ENCODE results near the gene SCYGR4.
"Not testable (repeated sequence)": the region's sequence is repeated elsewhere in the genome, so short reads cannot be mapped to it uniquely, and the experiment has no call there.

Gene SCYGR4, protein sequence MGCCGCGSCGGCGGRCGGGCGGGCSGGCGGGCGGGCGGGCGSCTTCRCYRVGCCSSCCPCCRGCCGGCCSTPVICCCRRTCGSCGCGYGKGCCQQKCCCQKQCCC

DNA sequence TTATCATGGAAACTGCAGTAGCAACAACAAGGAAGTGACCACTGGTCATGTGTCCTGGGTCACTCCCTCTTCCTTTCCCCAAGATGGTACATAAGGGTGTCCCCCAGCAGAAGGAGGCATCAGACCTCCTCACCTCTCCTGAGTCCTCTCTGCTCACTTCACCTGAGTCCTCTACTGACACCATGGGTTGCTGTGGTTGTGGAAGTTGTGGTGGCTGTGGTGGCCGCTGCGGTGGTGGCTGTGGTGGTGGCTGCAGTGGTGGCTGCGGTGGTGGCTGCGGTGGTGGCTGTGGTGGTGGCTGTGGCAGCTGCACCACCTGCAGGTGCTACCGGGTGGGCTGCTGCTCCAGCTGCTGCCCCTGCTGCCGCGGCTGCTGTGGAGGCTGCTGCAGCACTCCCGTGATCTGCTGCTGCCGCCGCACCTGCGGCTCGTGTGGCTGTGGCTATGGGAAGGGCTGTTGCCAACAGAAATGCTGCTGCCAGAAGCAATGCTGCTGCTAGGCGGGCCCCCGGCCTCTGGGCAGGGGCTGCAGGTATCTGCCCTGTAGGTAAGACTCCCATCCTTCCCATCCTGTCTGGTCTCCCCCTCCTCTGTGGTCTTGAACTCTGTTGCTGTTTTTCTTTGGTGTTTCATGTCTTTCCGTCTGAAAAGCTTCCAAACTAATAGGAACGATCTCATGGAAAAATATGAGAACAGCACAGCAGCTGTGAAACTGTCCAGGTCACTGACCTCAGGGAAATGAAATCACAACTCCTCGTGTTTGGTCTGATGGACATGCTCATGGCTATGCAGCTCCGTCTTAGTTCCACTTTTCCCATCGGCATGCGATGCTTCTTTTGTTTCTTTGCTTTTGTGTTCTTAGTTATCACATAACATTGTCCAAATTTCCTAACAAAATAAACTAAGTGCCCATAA lies at the start of gene SCYGR4:
SCYGR4 (plus strand) TSS at position 183 of the 915 bp plus-strand sequence; CDS start at position 183, 0 bp downstream.
- no peak for DNase-seq

DNA sequence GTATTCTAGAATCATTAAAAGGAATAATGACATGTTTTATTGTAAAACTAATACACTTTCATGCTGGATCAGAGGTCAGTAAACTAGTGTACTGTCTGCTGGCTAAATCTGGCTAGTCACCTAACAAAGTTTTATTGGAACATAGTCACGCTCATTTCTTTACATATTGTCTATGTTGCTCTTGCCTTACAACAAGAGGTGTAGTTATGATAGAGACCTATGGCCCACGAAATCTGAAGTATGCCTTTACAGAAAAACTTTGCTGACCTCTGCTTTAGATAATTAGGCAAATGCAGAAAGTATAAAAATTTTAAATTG lies 48.5 kb upstream of the SCYGR4 start:
- DNase-seq: no peak

DNA sequence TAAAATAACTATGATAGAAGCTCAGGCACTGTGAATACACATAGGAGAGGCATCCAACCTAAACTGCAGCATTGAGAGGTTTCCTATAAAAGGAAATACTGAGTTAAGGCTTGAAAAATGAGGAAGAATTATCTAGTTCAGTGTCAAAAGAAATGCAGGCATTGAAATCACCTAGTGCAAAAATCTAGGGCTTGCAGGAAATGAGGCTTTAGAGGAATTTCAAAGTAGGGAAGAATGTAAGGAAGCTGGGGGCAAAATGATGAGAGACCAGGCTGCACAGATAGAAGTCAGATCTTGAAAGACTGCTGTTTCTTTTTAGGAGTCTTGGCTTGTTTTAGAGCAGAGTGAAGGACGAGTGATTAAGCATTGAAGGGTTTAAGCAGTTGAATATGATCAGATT lies 46.7 kb upstream of the SCYGR4 start:
- DNase-seq: no peak

DNA sequence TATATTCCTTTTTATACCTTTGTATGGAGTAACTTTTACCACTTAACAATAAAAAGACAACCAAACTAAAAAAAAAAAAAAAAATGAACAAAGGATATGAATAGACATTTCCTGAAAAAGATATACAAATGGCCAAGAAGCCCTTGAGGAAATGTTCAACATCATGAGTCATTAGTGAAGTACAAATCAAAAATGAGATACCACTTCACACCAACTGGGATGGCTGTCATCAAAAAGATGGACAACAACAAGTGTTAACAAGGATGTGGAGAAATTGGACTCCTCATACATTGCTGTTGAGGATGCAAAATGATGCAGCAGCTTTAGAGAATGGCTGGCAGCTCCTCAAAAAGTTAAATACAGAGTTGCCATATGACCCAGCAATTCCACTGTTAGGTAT lies 41.2 kb upstream of the SCYGR4 start:
- DNase-seq: no peak

DNA sequence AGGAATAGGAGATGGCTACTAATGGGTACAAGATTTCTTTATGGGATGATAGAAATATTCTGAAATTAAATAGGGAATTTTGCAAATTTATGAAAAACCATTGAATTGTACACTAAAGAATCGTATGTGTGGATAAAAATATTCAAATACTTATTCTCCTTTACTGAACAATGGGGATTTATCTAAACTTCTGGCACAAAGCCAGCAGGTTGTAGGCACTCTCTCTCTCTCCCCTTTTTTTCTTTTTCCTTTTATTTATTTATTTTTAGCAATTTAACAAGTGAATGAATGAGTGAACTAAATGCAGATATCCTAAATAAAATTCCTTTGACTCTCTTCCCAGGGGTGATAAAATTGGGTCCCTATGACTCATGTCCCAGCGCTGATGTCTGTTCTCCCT lies 40.5 kb upstream of the SCYGR4 start:
- no peak for DNase-seq

DNA sequence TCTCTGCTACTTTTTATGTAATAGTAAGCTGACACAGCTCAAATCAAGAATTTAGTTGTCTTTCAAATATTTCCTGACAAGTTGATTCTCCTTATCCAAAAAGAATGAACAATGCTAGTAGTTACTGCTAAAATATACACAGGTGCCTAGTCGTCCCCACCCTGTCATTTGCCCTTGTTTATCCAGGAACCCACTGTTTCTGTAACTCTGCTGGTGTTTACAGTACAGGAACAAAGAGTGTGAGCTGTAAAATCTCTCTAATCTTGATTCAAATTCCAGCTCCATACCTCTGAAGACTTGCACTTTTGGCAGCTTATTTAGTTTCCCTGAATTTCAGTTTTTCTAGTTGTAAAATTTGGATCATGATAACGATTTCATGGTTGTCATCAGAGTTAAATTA lies 39.7 kb upstream of the SCYGR4 start:
- DNase-seq: no peak

DNA sequence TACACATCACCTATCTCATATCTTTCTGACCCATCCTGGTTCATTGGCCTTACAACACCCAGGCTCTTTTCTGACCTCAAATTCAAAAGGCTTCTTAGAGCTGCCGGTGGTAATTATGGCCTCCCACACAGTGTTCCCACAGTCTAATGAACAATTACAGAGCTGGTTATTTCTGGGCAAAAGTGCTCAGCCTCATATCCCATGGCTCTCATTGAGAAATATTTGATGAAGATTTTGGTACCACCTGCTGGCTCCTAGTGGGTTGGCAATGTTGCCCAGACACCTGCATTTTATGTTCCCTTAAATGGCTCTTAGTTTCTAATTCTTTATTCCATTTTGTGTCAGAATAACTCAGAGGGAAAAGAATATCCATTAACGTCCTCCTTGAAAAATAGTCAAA lies 38.7 kb upstream of the SCYGR4 start:
- no peak for DNase-seq

DNA sequence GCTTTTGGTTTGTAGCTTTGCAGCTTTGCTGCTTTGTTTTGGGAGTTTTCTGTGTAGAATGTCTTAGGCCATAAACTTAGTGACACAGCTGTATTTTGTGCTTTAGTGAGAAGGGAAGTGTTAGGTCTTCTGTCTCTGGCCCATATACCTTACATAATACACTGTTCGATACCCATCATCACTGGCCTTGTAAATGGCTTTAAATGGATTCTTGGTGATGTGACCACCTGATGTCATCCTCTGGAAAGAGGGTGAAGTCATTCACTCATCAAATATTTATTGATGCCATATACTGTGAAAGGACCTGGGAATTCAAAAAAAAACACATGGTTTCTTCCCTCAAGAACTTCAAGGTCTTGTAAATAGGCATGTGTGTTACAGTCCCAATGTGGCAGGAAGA lies 37.5 kb upstream of the SCYGR4 start:
- DNase-seq: no peak

DNA sequence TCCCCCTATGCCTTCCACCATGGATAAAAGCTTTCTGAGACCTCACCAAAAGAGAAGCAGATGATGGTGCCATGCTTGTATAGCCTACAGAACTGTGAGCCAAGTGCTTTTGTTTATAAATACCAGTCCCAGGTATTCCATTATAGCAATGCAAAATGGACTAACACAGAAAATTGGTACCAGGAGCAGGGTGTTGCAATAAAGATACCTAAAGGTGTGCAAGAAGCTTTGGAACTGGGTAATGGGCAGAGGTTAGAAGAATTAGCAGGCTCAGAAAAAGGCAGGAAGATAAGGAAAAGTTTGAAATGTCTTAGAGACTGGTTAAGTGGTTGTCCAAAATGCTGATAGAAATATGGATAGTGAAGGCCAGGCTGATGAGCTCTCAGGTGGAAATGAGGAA lies 34.9 kb upstream of the SCYGR4 start:
- DNase-seq: no peak

DNA sequence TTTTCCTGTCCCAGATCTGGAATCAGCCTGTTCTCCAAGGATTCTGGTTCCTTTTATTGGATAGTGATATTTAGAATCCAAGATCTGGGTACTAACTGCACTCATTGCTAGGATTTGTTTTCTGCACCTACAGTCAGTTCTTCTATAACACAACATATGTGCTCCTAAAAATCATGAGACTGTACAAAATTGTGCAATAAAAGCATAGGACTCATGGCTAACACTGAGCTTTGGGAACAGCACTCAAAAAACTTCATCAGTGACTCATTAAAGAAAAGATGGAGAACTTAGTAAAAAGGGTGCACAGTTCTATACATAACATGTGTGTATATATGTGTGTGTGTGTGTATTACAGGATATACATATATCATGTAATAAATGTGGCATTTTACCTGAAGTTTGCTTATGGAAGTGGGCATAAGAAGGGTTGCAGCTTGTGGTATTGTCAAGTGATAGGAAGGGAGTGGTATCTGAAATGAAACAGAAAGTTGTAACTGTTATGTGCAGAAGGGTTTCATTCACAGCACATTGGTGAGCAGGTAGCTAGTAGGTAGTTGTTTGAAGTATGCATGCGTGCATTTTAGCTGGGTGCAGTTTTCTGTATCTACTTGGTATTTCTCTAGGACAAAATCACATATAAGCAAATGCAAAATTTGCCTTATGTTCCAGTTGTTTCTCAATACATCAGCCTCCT lies 24.5 kb upstream of the SCYGR4 start:
- no peak for DNase-seq

DNA sequence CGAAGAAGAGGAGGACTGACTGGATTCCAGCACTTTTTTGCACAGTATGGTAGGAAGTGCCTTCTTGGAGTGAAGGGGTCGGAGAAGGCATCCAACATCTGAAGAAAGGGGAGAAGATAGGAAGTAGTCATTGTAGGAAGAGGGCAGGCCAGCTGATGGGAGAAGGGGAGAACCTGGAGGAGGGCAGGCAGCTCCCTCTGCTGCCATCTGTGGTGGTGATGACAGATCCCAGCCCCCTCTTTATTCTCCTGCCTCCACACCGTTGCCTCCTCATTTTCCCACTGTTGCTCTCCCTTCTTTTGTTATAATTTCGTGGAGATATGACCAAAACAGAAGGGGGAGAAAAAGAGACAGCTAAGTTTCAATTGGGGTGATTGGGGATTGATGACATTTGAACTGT lies 21.5 kb upstream of the SCYGR4 start:
- no peak for DNase-seq

DNA sequence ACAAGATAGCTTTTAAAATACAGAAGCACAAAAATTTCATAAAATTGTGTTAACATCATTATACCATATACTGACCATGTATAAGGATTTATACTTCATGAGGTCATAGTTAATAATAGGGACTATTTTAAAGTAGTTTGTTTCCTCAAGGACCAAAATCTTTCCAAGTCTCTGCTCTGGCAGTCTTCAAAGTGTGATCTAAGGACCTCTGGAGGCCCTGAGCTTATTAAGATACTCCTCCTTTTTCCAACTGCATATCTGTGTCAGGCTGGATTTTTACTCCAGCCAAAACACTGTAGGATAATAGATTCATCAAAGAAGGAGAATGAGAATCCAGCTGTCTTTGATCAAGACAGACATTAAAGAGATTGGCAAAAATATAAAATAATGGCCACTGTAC lies 20.3 kb upstream of the SCYGR4 start:
- no peak for DNase-seq

DNA sequence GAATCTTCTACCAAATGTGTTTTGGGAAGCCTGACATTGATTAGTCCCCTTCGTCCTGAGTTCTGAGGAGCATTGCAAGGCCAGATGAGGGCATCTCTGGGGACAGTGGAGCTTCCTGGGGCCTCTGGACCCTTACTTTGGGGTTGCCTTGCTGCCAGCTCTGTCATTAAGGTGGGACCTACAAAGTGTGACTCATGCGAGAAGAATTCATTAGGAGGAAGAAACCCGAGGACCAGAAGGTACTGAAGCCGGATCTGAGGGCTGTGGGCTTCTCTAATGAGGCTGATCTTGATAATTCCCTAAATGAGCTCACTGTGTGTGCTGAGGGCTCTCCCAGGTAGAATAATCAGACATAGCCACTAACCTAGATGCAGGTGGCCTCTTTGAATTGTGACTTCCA lies 19.3 kb upstream of the SCYGR4 start:
- no peak for DNase-seq

DNA sequence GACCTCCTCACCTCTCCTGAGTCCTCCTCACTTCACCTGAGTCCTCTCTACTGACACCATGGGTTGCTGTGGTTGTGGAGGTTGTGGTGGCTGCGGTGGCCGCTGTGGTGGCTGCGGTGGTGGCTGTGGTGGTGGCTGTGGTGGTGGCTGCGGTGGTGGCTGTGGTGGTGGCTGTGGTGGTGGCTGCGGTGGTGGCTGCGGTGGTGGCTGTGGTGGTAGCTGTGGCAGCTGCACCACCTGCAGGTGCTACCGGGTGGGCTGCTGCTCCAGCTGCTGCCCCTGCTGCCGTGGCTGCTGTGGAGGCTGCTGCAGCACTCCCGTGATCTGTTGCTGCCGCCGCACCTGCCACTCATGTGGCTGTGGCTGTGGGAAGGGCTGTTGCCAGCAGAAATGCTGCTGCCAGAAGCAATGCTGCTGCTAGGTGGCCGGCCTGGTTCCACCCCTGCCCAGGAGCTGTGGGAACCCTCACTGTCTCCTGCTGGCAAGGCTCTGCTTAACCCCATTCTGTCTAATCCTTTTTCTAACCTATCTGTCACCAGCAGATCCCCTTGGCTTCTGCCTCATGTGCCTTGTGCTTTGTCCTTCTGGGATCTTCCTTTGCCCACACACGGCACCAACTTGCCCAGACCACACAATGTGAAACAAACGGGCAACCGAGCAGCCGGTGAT lies 18.3 kb upstream of the SCYGR4 start, which contains the start of gene SCYGR2:
SCYGR2 (plus strand) TSS at position 59 of the 669 bp plus-strand sequence; CDS start at position 59, 0 bp downstream.
- not testable (repeated sequence) for DNase-seq

DNA sequence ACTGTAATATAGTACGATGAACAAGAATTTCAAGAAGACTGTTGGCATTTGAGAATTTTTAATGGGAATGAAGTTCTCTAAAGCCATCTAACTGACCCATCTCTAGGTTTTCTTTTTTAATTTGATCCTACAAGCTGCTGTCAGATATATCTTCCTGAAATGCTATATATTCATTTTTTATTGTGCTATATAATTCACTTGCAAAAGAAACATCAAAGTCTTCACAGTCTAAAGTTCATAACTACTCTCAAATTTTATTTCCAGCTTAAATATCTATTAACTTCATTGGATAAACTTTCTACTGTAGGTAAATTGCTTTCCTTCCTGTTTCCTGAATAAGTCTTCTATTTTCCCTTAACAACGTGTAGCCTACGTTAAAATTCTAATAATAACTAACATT lies 14.9 kb upstream of the SCYGR4 start:
- DNase-seq: no peak

DNA sequence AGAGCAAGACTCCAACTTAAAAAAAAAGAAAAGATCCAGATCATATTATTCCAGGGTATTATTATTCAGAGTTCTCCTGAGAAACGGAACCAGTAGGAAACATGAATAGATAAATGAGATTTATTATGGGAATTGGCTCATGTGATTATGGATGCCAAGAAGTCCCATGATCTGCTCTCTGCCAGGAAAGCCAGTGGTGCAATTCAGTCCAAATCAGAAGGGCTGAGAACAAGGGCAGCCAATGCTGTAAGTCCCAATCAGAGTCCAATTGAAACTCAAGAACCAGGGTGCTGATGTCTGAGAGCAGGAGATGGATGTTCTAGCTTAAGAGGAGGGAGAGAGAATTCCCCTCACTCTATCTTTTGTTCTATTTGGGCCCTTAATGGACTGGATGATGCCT lies 10.8 kb upstream of the SCYGR4 start:
- no peak for DNase-seq

DNA sequence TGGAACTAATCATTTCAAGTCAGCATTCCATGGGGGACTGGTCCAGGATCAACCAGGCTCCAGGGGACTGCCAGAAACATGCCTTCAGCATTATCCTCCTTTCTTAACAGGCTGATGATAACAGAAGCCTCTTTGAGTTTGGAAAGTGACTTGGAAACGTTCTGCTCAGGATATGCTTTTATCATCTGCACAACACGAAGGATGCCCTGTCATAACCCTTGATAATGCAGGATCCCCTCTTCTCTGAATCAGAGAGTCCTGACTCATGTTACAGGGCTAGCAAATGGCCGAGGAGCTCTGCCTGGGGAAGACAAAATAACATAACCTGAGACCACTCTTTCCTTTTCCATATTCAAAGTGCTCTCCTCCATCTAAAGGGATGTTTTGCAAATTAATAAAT lies 9.4 kb upstream of the SCYGR4 start:
- DNase-seq: no peak

DNA sequence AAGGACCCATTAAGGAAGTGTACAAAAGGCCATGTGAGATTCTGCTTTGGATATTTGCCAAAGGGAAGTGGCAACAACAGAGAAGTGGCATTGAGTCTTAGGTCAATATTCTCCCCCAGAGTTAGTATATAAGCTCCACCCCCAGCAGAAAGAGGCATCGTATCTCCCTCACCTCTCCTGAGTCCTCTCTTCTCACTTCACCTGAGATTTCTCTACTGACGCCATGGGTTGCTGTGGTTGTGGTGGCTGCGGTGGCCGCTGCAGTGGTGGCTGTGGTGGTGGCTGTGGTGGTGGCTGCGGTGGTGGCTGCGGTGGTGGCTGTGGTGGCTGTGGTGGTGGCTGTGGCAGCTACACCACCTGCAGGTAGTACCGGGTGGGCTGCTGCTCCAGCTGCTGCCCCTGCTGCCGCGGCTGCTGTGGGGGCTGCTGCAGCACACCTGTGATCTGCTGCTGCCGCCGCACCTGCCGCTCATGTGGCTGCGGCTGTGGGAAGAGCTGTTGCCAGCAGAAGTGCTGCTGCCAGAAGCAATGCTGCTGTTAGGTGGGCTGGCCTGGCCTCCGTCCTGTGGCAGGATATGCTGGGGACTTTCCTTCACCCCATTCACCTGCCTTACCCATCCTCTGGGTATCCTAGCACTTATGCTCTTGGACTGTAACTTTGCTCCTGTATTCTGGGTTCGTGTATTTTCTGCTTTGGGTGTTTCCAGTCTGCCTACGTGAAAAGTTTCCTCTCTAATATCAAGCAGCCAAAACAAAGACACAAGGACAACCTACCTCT lies 8.5 kb upstream of the SCYGR4 start:
- DNase-seq: peak; percentile 8

DNA sequence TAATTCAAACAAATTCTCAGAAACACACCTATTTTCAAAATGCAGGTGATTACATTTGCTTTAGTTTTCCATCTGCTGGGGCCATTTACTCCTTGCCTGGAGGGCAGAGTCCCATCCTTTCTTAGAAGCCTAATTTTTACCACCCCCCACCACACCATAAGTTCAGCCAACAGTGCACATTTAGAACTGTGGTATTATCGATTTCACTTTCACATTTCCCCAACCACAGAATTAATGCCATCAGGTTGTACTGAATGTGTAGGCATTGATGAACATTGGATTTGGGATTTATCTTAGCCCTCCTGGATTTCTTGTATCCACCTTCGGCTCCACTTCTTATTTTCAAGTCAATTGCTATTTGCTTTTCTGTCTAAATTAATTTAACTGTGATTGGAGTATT lies 7.2 kb upstream of the SCYGR4 start:
- DNase-seq: no peak

DNA sequence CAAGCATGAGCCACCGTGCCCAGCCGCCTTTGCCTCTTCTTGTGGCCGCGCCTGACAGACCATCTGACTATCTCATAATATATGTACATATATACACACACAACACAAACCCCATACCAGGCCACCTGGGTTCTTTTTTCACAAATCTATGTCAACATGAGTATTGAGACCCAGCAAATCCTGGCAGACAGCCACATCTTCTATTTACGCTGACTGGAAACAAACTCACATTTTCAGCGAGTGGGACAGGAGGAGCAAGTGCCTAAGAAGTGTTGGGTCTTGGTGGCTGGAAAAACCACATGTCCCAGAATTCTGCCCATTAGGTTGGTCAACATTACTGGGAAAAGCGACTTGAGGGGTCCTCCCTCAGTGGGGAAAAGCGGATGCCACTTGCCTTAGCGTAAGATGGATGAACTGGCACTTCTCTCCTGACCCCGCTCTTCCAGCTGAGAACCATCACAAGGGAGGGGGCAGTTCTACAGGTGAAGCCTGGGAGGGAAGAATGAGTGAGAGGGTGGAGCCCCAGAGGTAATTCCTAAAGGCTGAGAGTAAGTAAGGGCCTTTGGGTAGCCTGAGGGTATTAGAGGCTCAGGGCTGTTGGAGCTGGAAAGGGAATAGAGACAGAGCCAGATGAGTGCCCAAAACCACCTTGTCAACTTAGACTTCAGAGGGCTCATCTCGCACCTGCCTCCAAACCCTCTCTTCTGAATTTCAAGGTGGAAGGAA lies 4.6 kb upstream of the SCYGR4 start:
- no peak for DNase-seq

DNA sequence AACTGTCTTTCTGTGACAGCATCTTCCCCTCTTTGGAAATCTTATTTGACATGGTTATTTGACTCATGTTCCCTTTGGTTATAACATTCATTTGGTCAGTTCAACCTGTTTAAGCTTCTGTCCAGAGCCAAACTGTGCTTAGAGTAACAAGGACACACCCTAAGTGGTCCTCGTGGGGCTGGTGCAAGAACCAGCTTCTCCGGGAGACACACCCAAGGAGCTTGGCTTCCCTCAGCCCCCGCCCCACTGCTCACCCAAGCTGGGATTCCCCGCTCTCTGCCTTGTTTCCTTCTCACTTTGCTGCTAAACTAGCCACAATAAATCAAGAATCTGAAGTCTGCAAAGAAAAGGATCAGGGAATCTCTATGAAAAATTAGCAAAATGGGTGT lies 4.0 kb upstream of the SCYGR4 start:
- no peak for DNase-seq

DNA sequence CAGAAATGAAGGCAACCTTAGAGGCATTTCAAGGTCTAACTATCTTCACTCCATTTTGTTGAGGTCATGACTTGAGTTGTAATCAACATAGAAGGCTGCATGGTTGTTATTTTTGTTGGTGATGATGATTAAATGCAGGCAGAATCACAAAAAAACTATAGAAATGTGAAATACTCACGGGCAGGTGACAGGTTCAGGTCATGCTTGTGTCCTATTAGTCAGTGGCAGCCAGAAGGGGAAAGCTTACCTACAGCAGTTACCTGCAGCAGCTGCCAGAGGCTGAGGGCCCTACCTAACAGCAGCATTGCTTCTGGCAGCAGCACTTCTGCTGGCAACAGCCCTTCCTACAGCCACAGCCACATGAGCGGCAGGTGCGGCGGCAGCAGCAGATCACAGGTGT lies 3.1 kb upstream of the SCYGR4 start:
- no peak for DNase-seq

Data from activated CD4-positive, alpha-beta T cell treated with anti-CD3 and anti-CD28 coated beads for 48 hours (primary cell).